T-helper 2 cell treated with Interferon-gamma antibody and Interleukin-4, amounts not matched to agents 5 μg/mL and 100 μg/mL, for 36 hours (primary cell): ENCODE measurements around the gene GOLGA7B.

Experiments used
- DNase-seq: peaks from one replicate; pipeline ENCODE4 v3.0.0; 2021; ENCODE audit warnings: low spot score
- H3K27ac Mint-ChIP-seq: one replicate; pipeline ENCODE4 v1.8.0; 2021; ENCODE audit warnings: mild to moderate bottlenecking, mixed read lengths
- H3K27me3 Mint-ChIP-seq: one replicate; pipeline ENCODE4 v1.8.0; 2021; ENCODE audit warnings: low read depth, mixed read lengths
- H3K36me3 Mint-ChIP-seq: one replicate; pipeline ENCODE4 v1.8.0; 2021; ENCODE audit warnings: low read depth, mixed read lengths
- H3K4me1 Mint-ChIP-seq: one replicate; pipeline ENCODE4 v1.8.0; 2021; ENCODE audit warnings: low read depth, mixed read lengths
- H3K4me3 Mint-ChIP-seq: one replicate; pipeline ENCODE4 v1.8.0; 2022; ENCODE audit warnings: mild to moderate bottlenecking, moderate library complexity, mixed read lengths
- H3K9me3 Mint-ChIP-seq: one replicate; pipeline ENCODE4 v1.8.0; 2021; ENCODE audit warnings: mixed read lengths

The GOLGA7B gene

GRCh38 chr10:97903128-97904017 is 53.7 kb downstream of the GOLGA7B start:
- Mint-ChIP-seq H3K4me3 (no peak overlapping the region), H3K36me3 (no peaks in the 10 kb centered on the region), H3K27ac (no peak overlapping the region), H3K9me3 (no peaks in the 10 kb centered on the region), H3K27me3 (peaks cover 3% of the 10 kb centered on the region), H3K4me1 (no peaks in the 10 kb centered on the region)
- DNase-seq = no peak

- no peak for DNase-seq
- Mint-ChIP-seq H3K36me3 (no peaks in the 10 kb centered on the region), H3K27me3 (peaks cover 3% of the 10 kb centered on the region), H3K9me3 (no peaks in the 10 kb centered on the region), H3K4me1 (no peaks in the 10 kb centered on the region), H3K27ac (no peak overlapping the region), H3K4me3 (no peak overlapping the region)
These were observed 54.4 kb downstream of the GOLGA7B start for GRCh38 chr10:97904018-97904381.

- no peaks in the 10 kb centered on the region for H3K36me3 Mint-ChIP-seq
- no peak for DNase-seq
- H3K4me3 Mint-ChIP-seq = no peak overlapping the region
- H3K27ac Mint-ChIP-seq = no peak overlapping the region
- H3K27me3 Mint-ChIP-seq = peaks cover 3% of the 10 kb centered on the region
- H3K4me1 Mint-ChIP-seq = no peaks in the 10 kb centered on the region
- H3K9me3 Mint-ChIP-seq = no peaks in the 10 kb centered on the region
These were observed 54.9 kb downstream of the GOLGA7B start for GRCh38 chr10:97904576-97904975.

- H3K27ac Mint-ChIP-seq = no peak overlapping the region
- H3K27me3 Mint-ChIP-seq = peaks cover 3% of the 10 kb centered on the region
- H3K36me3 Mint-ChIP-seq = no peaks in the 10 kb centered on the region
- no peak overlapping the region for H3K4me3 Mint-ChIP-seq
- H3K4me1 Mint-ChIP-seq = no peaks in the 10 kb centered on the region
- H3K9me3 Mint-ChIP-seq = no peaks in the 10 kb centered on the region
- DNase-seq = no peak
These were observed 55.6 kb downstream of the GOLGA7B start for GRCh38 chr10:97905276-97905675.

- DNase-seq = no peak
- Mint-ChIP-seq H3K4me1 (no peaks in the 10 kb centered on the region), H3K4me3 (no peak overlapping the region), H3K27ac (no peak overlapping the region), H3K27me3 (peaks cover 3% of the 10 kb centered on the region), H3K36me3 (no peaks in the 10 kb centered on the region), H3K9me3 (no peaks in the 10 kb centered on the region)
These were observed 57.6 kb downstream of the GOLGA7B start for GRCh38 chr10:97907211-97907610.

GRCh38 chr10:97907830-97908229 is 58.2 kb downstream of the GOLGA7B start:
- Mint-ChIP-seq H3K4me1 (no peaks in the 10 kb centered on the region), H3K36me3 (no peaks in the 10 kb centered on the region), H3K27me3 (peaks cover 3% of the 10 kb centered on the region), H3K9me3 (no peaks in the 10 kb centered on the region), H3K4me3 (no peak overlapping the region), H3K27ac (no peak overlapping the region)
- no peak for DNase-seq

- no peaks in the 10 kb centered on the region for H3K4me1 Mint-ChIP-seq
- H3K27ac Mint-ChIP-seq = no peak overlapping the region
- no peaks in the 10 kb centered on the region for H3K36me3 Mint-ChIP-seq
- H3K27me3 Mint-ChIP-seq = no peaks in the 10 kb centered on the region
- no peak for DNase-seq
- no peak overlapping the region for H3K4me3 Mint-ChIP-seq
- no peaks in the 10 kb centered on the region for H3K9me3 Mint-ChIP-seq
These were observed 61.0 kb downstream of the GOLGA7B start for GRCh38 chr10:97910661-97911060.

- no peak overlapping the region for H3K27ac Mint-ChIP-seq
- H3K4me1 Mint-ChIP-seq = no peaks in the 10 kb centered on the region
- no peaks in the 10 kb centered on the region for H3K27me3 Mint-ChIP-seq
- no peaks in the 10 kb centered on the region for H3K9me3 Mint-ChIP-seq
- H3K4me3 Mint-ChIP-seq = no peak overlapping the region
- no peak for DNase-seq
- no peaks in the 10 kb centered on the region for H3K36me3 Mint-ChIP-seq
These were observed 61.6 kb downstream of the GOLGA7B start for GRCh38 chr10:97911217-97911616.

- Mint-ChIP-seq H3K4me3 (no peak overlapping the region), H3K36me3 (no peaks in the 10 kb centered on the region), H3K9me3 (no peaks in the 10 kb centered on the region), H3K27ac (no peak overlapping the region), H3K27me3 (peaks cover 4% of the 10 kb centered on the region), H3K4me1 (no peaks in the 10 kb centered on the region)
- DNase-seq = no peak
These were observed 63.5 kb downstream of the GOLGA7B start for GRCh38 chr10:97913193-97913592.

GRCh38 chr10:97913614-97914013 is 64.0 kb downstream of the GOLGA7B start:
- H3K4me3 Mint-ChIP-seq = no peak overlapping the region
- no peak for DNase-seq
- no peaks in the 10 kb centered on the region for H3K4me1 Mint-ChIP-seq
- no peaks in the 10 kb centered on the region for H3K9me3 Mint-ChIP-seq
- H3K36me3 Mint-ChIP-seq = no peaks in the 10 kb centered on the region
- peaks cover 5% of the 10 kb centered on the region for H3K27me3 Mint-ChIP-seq
- H3K27ac Mint-ChIP-seq = no peak overlapping the region

- Mint-ChIP-seq H3K27me3 (peaks cover 5% of the 10 kb centered on the region), H3K4me3 (no peak overlapping the region), H3K27ac (no peak overlapping the region), H3K9me3 (no peaks in the 10 kb centered on the region), H3K36me3 (no peaks in the 10 kb centered on the region), H3K4me1 (no peaks in the 10 kb centered on the region)
- DNase-seq = no peak
These were observed 64.7 kb downstream of the GOLGA7B start for GRCh38 chr10:97914171-97914836.

GRCh38 chr10:97914837-97915211 is 65.2 kb downstream of the GOLGA7B start:
- Mint-ChIP-seq H3K27ac (no peak overlapping the region), H3K27me3 (peaks cover 5% of the 10 kb centered on the region), H3K36me3 (no peaks in the 10 kb centered on the region), H3K9me3 (no peaks in the 10 kb centered on the region), H3K4me3 (no peak overlapping the region), H3K4me1 (no peaks in the 10 kb centered on the region)
- DNase-seq = peak; percentile 39

GRCh38 chr10:97915346-97916131 is 65.9 kb downstream of the GOLGA7B start:
- no peak for DNase-seq
- H3K27ac Mint-ChIP-seq = no peak overlapping the region
- H3K4me3 Mint-ChIP-seq = no peak overlapping the region

GRCh38 chr10:97916586-97916985 is 66.9 kb downstream of the GOLGA7B start:
- H3K27me3 Mint-ChIP-seq = peaks cover 5% of the 10 kb centered on the region
- H3K4me3 Mint-ChIP-seq = no peak overlapping the region
- H3K36me3 Mint-ChIP-seq = no peaks in the 10 kb centered on the region
- no peak for DNase-seq
- no peaks in the 10 kb centered on the region for H3K4me1 Mint-ChIP-seq
- H3K9me3 Mint-ChIP-seq = no peaks in the 10 kb centered on the region
- no peak overlapping the region for H3K27ac Mint-ChIP-seq

More at GRCh38 chr10:97915346-97916131, 65.9 kb downstream of the GOLGA7B start:
- no peaks in the 10 kb centered on the region for H3K36me3 Mint-ChIP-seq
- no peaks in the 10 kb centered on the region for H3K4me1 Mint-ChIP-seq
- H3K27me3 Mint-ChIP-seq = peaks cover 5% of the 10 kb centered on the region
- no peaks in the 10 kb centered on the region for H3K9me3 Mint-ChIP-seq
